Suppressor macrophage treated with lipopolysaccharide for 1 hour (primary cell): ENCODE data around the gene FRMD5.
A peak's percentile ranks its signal among the peaks of the same experiment; 100 is the strongest.
"Not testable (repeated sequence)": the region's sequence is repeated elsewhere in the genome, so short reads cannot be mapped to it uniquely, and the experiment has no call there.

Experiments used
- DNase-seq, 3 donors: peaks; one replicate each; pipeline ENCODE4 v3.0.0-alpha.2; 2020 to 2022

Gene FRMD5

DNA sequence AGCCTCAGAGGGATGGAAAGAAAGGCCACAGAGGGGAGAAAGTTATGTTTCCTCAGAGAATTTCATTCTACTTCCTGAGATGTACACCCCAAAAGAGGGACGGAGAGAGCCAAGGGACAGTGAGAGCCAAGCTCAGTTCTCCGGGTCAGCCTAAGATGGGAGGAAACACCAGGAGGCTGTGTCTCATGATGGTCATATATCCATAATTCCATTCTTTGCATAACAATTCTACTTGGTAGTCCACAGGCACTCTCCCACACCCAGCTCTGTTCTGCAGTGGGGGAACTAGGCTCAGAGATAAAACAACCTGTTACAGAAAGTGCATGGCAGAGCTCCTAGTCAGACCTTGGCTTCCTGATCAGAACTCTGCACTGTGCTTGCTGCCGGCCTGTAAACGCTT is 313.8 kb downstream of the FRMD5 start:
- DNase-seq = no peak

DNA sequence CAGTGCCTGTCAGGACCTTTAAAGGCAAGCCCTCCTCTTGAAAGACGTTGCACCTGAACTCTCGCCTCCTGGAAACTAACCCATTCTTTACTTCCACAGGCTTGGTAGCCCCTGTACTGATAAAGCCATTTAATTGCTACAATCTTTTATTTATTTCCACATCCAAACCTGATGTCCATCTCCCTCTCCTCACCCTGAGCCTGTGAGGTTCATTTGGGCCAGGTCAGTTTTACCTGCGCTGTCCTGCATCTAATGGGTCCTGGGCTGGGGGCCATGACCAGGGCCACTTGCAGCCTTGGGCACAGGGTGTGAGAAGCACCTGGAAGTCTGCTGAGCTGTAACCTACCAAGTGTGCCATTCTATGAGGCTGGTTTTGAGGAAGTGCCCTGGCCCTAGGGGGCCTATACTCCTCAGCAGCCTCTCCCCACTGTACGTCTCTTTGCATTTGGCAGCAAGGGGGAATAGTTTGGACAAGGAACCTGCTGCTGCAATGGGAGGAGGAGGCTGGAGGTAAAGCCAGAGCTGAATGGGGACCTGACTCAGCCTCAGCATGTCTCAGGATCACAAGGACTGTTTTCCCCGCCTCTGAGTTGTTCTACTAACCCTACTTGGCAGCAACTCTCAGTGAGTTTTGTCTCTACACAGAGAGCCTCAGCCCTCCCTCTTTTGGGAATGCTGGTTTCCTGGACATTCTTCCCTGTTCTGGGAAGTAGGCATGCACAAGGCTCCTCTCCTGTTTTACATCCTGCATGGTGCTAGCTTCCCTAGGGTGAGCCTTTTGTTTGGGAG is 314.5 kb downstream of the FRMD5 start:
- no peak for DNase-seq

DNA sequence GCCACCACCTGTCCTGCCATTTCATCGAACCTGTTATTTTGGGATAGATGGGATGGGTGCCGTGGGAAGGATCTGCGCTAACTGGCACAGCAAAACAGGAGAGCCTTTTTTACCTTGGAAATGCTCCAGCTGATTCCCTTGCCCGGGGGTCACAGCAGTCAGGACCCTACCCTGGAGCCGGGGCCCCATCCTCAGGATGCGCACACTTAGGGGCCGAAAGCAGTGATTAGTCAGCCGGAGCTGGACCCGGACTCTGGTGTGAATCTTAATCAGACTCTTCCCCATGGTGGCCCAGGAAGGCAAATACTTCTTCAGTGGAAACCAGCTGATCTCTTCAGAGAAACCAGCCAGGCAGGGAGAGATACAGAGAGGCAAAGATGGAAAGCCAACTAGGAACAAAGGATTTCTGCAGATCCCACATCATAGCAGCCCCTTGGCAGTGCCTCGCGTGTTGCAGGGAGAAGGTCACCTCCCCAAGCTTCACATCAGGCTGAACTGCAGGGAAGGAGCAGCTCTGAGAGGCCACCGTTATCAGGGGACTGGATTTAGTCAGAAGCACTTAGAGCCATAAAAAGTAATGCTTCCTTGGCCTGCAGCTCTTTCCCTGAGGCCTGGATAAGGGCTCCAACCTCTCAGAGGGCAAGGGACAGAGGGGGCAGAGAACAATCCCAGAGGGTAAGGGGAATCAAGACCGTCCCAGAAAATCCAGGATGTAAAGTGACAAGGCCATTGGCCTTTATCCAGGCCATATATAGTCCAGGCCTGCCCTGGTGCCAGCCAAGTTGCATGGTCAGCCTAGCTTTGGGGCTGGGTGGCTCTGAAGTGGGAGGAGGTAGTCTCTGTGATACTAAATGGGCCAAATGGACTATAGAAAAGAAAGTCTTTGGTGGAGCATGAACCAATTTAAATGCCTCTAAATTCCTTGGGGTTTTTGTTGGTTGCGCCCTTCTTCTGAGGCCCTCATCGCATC is 315.4 kb downstream of the FRMD5 start:
- DNase-seq = no peak

DNA sequence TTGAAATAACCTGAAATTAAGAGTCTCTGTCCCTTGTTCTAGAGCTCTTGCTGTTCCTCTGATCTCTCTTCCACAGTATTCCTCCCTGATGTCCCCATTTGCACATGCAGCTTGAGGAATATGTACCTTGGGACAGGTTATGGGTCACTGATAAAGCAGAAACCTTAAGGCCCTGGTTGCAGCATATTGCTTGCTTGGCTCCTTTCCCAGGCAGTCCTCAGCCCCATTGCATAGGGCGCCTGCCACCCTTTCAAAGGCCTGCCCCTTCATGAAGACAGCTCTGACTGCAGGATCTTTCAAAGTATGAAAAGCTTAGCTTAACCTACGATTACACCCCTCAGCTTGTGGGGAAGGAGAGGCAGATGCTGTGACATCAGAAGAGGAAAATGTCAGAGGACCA is 316.6 kb downstream of the FRMD5 start:
- no peak for DNase-seq

DNA sequence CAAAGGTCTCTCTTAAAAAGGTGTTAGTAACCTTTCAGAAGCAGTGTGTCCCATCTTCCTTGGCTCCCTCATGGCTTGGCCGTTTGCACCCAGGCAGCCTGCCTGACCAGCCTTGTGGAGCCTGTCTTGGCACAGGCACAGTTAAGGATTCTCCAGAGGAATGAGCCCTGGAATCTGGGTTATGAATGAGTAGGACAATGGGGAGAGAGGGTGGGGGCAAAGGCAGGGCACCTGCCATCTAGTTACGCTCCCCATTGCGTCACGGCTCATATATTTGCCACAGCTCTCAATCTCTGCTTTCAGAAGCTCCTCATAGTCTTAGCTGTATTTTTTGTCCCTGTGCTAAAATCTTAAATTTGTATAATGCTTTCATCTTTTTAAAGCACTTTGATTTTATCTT is 317.7 kb downstream of the FRMD5 start:
- DNase-seq = no peak

DNA sequence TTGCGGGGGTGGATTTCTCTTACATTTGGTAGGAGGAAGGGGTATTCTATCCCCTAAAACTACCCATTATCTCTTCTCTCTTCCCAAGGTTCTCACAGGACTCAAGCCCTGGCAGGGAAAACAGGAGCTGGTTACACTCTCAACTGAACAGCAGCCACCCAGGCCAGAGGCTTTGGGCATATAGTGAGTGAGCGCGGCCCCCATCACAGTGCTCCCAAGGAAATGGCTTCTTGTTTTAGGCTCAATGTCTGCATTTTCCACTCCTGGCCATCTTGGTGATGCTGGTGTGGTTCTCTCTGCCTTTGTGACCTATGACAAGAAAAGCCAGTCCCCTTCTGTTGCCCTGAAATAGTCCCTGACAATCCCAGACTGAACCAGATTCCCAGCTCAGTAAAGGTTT is 318.2 kb downstream of the FRMD5 start:
- DNase-seq = no peak

DNA sequence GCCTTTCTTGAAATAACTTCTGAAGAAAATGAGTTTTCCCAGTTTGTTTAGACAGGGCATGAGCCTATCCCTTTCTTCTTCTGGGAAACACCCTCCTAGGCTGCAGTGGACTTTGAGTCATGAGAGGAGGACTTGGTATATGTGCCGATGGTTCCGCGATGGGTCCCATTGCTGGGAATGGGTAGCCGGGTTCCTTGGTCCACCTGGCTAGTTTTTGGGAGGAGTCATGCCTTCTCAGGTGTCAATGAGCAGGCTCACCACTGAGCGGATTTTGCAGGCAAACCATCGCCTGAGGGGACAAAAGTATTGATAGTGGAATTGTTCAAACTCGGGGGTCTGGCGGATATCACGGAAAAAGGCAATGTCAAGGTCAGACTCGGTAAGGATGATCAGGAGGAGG is 321.4 kb downstream of the FRMD5 start:
- DNase-seq = no peak

DNA sequence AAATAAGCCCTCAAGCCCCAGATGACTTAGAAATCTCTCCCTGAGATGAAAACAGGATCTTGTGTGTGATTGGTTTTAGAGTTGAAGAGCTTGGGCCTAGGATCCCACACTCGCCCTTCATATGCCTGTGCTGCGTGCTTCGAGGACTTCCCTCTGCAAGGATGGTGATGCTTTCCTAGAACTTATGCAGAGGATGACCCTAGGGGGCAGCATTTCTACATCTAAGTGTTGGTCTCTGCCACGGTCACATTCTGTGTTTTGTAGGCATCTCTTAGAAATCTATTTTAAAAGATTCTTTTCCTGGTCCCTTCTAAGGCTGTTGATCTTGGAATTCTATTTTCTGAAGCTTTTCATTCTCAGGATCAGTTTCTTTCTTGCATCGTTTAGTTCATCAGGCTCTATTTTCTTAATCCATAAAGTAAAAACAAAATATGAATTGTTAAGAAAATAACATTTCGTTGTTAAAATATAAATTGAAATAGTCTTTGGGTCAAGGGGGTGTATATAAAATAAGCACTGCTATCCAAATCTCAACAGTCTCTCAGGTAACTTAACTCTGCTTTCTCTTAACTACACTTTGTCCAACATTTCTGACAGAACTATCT is 322.6 kb downstream of the FRMD5 start:
- DNase-seq = peak; percentile 53 to 66 (median 65)

DNA sequence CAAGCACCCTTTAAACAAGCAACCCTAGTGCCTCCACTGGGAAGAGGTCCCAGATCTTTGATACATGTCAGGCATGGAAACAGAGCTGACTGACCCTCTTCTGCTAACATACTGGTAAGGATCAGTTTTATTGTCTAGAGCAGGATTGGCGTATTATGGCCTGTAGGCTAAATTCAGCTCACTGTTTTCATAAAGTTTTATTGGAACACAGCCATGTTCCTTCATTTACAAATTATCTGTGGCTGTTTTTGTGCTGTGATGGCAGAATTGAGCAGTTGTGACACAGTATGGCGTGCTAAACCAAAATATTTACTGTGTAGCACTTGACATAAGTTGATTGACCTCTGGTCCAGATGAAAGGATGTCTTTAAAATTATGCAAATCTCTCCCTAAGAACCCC is 323.2 kb downstream of the FRMD5 start:
- no peak for DNase-seq

DNA sequence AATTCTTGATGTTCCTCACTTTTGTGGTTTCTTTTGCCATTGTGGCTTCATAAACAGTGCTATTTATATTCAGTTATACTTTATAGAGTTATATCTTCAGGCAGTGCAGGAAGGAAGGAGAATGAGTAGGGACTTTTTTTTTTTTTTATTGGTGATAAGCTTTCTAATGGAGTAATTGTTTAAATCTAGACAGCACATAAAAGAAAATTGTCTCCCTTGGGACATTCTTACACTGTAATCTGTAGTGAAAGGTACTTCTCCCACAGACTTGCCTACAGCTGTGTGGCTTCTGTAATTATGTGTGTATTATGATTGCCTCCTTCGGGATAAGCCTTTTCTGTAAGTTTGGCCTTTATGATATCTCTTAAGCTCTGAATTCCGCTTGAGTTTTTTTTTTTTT is 326.7 kb downstream of the FRMD5 start:
- DNase-seq = no peak

DNA sequence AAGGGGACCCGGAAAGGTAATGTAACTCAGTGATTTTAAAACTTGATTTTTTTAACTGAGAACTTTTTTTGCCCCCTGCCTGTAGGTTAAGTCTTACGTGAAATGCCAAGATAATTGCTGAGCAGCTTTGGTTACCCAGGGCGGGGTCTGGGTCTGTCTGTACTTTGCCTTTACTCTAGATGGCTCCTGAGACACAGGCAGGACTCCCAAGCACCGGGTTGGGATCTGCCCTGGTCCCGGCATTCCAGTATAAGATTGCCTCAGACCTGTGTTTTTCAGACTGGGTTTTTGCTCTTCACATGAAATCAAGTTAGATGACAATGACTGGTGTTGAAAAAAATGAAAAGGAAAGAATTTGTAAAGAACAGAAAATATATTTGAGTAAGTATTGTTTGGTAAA is 328.0 kb downstream of the FRMD5 start:
- no peak for DNase-seq

DNA sequence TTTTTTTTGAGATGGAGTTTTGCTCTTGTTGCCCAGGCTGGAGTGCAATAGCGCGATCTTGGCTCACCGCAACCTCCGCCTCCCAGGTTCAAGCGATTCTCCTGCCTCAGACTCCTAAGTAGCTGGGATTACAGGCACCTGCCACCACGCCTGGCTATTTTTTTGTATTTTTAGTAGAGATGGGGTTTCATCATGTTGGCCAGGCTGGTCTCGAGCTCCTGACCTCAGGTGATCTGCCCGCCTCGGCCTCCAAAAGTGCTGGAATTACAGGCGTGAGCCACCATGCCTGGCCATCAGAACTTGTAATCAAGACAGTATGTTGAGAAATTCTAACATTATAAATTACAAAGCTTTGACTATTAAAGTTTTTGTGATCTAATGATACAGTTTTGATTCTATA is 328.4 kb downstream of the FRMD5 start:
- not testable (repeated sequence) for DNase-seq

DNA sequence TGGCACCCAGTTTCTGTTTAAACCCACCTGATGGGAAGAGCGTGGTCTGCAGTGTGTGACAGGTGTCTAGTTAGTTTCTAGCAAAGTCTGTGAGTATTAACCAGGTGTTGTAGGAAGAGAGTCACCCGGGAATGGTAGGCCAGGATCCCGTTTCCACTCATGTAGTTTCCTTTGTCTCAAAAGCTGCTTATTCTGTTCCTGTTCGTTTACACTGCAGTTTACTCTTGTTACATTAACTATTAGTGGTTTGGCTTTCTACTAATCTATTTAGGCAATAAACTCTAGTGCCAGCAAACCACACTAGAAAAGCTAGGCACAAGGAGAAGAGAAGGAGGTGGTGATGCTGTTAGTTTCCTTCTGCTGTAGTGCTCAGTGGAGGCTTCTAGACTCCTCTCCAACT is 335.5 kb downstream of the FRMD5 start:
- DNase-seq = no peak

DNA sequence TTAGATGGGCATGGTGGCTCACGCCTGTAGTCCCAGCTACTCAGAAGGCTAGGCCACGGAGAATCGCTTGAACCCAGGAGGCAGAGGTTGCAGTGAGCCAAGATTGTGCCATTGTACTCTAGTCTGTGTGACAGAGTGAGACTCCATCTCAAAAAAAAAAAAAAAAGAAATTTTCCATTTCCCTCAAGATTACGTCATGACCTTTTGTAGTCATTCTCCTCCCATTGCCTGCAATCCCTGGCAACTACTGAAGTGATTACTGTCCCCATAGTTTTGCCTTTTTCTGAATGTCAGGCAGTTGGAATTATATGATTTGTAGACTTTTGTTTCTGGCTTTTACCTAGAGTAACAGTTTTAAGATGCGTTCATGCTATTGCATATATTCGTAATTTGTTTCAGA is 340.3 kb downstream of the FRMD5 start:
- DNase-seq = peak; percentile 38 to 69 (median 61)

DNA sequence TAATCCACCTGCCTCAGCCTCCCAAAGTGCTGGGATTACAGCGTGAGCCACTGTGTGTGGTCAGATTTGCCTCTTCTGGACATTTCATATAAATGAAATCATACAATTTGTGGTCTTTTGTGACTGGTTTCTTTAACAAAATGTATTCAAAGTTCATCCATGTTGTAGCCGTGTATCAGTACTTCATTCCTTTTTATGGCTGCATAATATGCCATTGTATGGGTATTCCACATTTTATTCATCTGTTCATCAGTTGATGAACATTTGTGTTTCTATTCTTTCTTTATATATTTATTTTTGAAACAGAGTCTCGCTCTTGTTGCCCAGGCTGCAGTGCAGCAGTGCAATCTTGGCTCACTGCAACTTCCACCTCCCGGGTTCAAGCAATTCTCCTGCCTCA is 342.5 kb downstream of the FRMD5 start:
- no peak for DNase-seq

DNA sequence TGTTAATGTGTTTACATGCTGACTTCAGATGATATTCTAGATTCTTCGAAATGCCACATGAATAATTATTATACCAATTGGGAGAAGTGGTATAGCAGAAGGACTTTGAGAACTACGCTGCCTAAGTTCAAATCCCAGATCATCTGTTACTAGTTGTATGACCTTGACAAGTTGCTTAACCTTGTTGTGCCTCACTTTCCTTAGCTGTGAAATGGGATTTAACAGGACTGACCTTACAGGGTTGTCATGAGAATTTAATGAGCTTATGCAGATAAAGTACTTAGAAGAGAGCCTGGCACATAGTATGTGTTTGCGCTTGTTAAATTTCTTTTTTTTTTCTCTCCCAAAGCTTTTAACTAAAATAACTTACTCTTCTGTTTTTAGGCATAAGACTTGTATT is 343.8 kb downstream of the FRMD5 start:
- no peak for DNase-seq

DNA sequence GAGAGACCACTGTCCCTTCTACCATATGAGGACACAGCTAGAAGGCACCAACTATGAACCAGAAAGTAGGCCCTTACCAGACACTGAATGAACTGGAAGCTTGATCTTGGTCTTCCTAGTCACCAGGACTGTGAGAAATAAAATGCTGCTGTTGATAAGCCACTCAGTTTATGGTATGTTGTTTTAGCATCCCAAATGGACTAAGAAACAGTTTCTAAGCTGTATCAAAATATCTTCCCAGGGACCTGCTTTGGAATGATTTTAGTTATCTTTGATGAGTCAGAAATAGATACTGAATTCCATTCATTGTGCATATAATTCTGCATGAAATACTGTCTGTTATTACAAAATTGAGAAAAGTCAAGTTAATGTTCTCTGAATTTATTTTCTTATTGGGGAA is 349.6 kb downstream of the FRMD5 start:
- DNase-seq = no peak

DNA sequence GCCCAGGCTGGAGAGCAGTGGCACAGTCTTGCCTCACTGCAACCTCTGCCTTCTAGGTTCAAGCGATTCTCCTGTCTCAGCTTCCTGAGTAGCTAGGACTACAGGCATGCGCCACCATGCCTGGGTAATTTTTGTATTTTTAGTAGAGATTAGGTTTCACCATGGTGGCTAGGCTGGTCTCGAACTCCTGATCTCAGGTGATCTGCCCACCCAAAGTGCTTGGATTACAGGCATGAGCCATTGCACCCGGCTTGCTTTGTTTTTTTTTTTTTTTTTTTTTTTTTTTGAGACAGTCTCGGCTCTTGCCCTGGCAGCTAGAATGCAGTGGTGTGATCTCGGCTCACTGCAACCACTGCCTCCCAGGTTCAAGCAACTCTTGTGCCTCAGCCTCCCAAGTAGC is 362.6 kb downstream of the FRMD5 start:
- not testable (repeated sequence) for DNase-seq

DNA sequence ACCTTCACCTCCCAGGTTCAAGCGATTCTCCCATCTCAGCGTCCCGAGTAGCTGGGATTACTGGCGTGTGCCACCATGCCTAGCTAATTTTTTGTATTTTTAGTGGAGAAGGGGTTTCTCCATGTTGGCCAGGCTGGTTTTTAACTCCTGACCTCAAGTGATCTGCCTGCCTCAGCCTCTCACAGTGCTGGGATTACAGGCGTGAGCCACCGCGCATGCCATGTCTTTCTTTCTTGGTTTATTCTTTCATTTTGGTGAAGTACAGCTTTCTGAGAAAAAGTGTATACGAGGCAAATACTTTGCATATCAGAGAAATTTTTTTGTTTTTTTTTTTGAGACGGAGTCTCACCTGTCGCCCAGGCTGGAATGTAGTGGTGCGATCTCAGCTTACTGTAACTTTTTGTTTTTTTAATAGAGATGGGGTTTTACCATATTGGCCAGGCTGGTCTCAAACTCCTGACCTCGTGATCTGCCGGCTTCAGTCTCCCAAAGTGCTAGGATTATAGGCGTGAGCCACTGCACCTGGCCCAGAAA is 363.5 kb downstream of the FRMD5 start:
- not testable (repeated sequence) for DNase-seq

DNA sequence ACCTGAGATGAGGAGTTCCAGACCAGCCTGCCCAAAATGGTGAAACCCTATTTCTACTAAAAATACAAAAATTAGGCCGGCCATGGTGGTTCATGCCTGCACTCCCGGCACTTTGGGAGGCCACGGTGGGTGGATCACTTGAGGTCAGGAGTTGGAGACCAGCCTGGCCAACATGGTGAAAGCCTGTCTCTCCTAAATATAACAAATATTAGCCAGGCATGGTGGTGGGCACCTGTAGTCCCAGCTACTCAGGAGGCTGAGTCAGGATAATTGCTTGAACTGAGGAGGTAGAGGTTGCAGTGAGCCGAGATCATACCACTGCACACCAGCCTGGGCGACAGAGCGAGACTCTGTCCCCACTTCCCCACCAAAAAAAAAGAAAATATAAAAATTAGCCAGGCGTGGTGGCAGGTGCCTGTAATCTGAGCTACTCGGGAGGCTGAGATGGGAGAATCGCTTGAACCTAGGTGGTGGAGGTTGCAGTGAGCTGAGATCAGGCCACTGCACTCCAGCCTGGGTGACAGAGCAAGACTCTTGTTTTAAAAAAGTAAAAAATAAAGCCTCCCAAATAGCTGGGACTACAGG is 364.3 kb downstream of the FRMD5 start:
- not testable (repeated sequence) for DNase-seq

DNA sequence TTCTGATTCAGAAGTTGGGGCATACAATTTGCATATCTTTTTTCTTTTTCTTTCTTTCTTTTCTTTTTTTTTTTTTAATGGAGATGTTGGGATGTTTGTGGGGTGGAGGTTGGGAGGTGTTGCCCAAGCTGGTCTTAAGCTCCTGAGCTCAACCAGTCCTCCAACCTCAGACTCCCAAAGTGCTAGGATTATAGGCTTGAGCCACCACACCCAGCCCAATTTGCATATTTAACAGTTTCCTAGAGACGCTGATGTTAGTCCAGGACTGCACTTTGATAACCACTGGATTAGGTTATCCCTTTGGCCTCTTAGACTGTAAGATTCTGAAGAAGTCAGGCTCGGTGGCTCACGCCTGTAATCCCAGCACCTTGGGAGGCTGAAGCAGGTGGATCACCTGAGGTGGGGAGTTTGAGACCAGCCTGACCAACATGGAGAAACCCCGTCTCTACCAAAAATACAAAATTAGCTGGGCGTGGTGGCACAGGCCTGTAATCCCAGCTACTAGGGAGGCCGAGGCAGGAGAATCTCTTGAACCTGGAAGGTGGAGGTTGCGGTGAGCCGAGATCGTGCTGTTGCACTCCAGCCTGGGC is 365.0 kb downstream of the FRMD5 start:
- not testable (repeated sequence) for DNase-seq

DNA sequence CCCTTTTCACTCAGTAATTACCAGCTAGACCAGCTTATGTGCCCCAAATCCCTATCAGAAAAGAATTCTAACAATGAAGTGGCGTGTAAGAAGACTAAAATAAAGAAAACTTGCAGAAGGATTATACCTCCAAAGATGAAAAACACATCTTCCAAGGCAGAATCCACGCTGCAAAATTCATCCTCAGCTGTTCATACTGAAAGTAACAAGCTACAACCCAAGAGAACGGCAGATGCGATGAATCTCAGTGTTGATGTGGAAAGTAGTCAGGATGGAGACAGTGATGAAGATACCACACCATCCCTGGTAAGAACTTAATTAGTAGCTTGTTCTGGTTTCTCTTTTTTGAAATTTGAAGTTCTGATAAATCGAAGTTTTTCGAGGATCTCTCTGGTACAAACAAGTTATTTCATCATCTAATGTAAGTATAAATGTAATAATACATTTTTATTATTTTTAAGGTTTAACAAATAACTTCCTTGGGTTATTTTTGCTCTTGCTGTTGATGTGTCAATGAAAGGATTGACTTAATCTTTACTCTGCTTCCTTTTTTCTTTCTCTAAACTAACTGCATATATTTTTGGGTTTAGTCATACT is 366.9 kb downstream of the FRMD5 start:
- DNase-seq = no peak
